HCT116 (cell line): ENCODE measurements around the gene SORBS1. TPM values are rescaled to one million over a fixed set of nuclear protein-coding genes. Genes with fewer than 3 reads are reported as not detected.

Experiments used
- ATAC-seq: fragments of 200-7000 bp; cut with Tn5 transposase; 2 replicates; pipeline ENCODE4 v1.9.1; 2020; ENCODE audit warnings: mild to moderate bottlenecking, moderate library complexity
- BruUV-seq: library from RNA; stranded (reverse); fragments of 400-500 nt; replicated peaks from 2 replicates; lab custom pipeline; 2021; lab: Mats Ljungman, UMichigan
- CTCF ChIA-PET: fragments of 300-600 bp; sonication (Branson Sonifier 250); formaldehyde crosslinking; loops from one replicate; lab custom pipeline; 2021; ENCODE audit warnings: antibody characterized with exemption; lab: Charles Lee
- POLR2A ChIA-PET: fragments of 300-600, 350-600 bp; sonication (Branson Sonifier 250); formaldehyde crosslinking; loops from one replicate; lab custom pipeline; 2021; ENCODE audit warnings: antibody characterized with exemption; lab: Charles Lee
- RAD21 ChIA-PET, 2 experiments: fragments of 300-600 bp; sonication (Branson Sonifier 250); formaldehyde crosslinking; loops; one replicate each; lab custom pipeline; 2023; ENCODE audit warnings: low total read pairs in 2 of 2; ENCODE audit not compliant: uncharacterized antibody in 2 of 2, unreplicated experiment in 2 of 2, low non-redundant PET in 1 of 2; lab: Charles Lee
- DNase-seq: peaks from one replicate; pipeline ENCODE4 v3.0.0-alpha.2; 2010; ENCODE audit warnings: low read depth, low spot score
- H2AFZ ChIP-seq: fragments of 200-600 bp; shearing (Covaris generic), sonication (generic); 2 replicates; pipeline ENCODE4 v1.6.1; 2017; ENCODE audit warnings: low read depth, mixed run types, mixed read lengths, antibody characterized with exemption, low read length; ENCODE audit not compliant: poor library complexity, severe bottlenecking
- H3K27ac ChIP-seq: 2 replicates; pipeline ENCODE4 v1.5.1; 2012; ENCODE audit warnings: low read depth, low read length
- H3K27me3 ChIP-seq: fragments of 200-600 bp; sonication (generic); 2 replicates; pipeline ENCODE4 v1.6.1; 2016; ENCODE audit warnings: mixed run types, low read length, mixed read lengths; ENCODE audit not compliant: insufficient read depth
- H3K36me3 ChIP-seq, 2 experiments: fragments of 200-500 bp in 1 of 2; fragments of 200-600 bp in 1 of 2; sonication (Bioruptor generic) in 1 of 2; sonication (generic) in 1 of 2; 2 replicates each; pipeline versions ENCODE4 v1.5.1 to v1.6.1; 2014 to 2016; ENCODE audit warnings: low read length in 2 of 2, inconsistent platforms in 1 of 2, mixed read lengths in 1 of 2, mixed run types in 1 of 2; ENCODE audit not compliant: insufficient read depth in 2 of 2, control insufficient read depth in 1 of 2
- H3K4me1 ChIP-seq, 2 experiments: fragments of 200-600 bp in 1 of 2; sonication (generic) in 1 of 2; 2 replicates each; pipeline versions ENCODE4 v1.5.1 to v1.6.1; 2012 to 2017; ENCODE audit warnings: low read length in 2 of 2, inconsistent platforms in 1 of 2, mild to moderate bottlenecking in 1 of 2, mixed read lengths in 1 of 2, mixed run types in 1 of 2, moderate library complexity in 1 of 2; ENCODE audit not compliant: insufficient read depth in 2 of 2, control insufficient read depth in 1 of 2
- H3K4me2 ChIP-seq: fragments of 200-600 bp; sonication (generic); 2 replicates; pipeline ENCODE4 v1.6.1; 2017; ENCODE audit warnings: mixed run types, low read length, mixed read lengths
- H3K4me3 ChIP-seq, 2 experiments: fragments of 200-600 bp in 1 of 2; sonication (generic) in 1 of 2; replicated peaks in 1 of 2; 2 replicates each; pipeline ENCODE4 v1.5.1; 2011 to 2016; ENCODE audit warnings: low read length in 2 of 2, control low read depth in 1 of 2, low read depth in 1 of 2, mild to moderate bottlenecking in 1 of 2, mixed read lengths in 1 of 2, mixed run types in 1 of 2
- H3K79me2 ChIP-seq: fragments of 200-600 bp; sonication (generic); 2 replicates; pipeline ENCODE4 v1.6.1; 2017; ENCODE audit warnings: mild to moderate bottlenecking, mixed run types, low read length, moderate library complexity, mixed read lengths; ENCODE audit not compliant: insufficient read depth
- H3K9ac ChIP-seq: fragments of 200-600 bp; sonication (generic); 2 replicates; pipeline ENCODE4 v1.6.1; 2016; ENCODE audit warnings: low read length, mixed read lengths
- H3K9me2 ChIP-seq: fragments of 200-600 bp; sonication (generic), shearing (Covaris generic); 2 replicates; pipeline ENCODE4 v1.6.1; 2017; ENCODE audit warnings: mixed run types, mild to moderate bottlenecking, moderate library complexity; ENCODE audit not compliant: insufficient read depth
- H3K9me3 ChIP-seq, 2 experiments: fragments of 200-500 bp in 1 of 2; fragments of 200-600 bp in 1 of 2; sonication (Bioruptor generic) in 1 of 2; sonication (generic) in 1 of 2; 2 replicates each; pipeline ENCODE4 v1.6.1; 2014 to 2017; ENCODE audit warnings: low read length in 2 of 2, mixed read lengths in 2 of 2, inconsistent platforms in 1 of 2, low read depth in 1 of 2, mild to moderate bottlenecking in 1 of 2, mixed run types in 1 of 2, moderate library complexity in 1 of 2; ENCODE audit not compliant: control insufficient read depth in 1 of 2, insufficient read depth in 1 of 2
- H4K20me1 ChIP-seq: fragments of 200-600 bp; sonication (generic), shearing (Covaris generic); 2 replicates; pipeline ENCODE4 v1.6.1; 2017; ENCODE audit warnings: mixed run types, mild to moderate bottlenecking, moderate library complexity; ENCODE audit not compliant: insufficient read depth
- CBX3 ChIP-seq: IDR thresholded peaks from 2 replicates; pipeline ENCODE4 v1.6.1; 2012; ENCODE audit warnings: low read depth
- CEBPB ChIP-seq: IDR thresholded peaks from 2 replicates; pipeline ENCODE4 v1.6.1; 2012; ENCODE audit warnings: low read depth
- CTCF ChIP-seq, 3 experiments: fragments of 200-600 bp in 1 of 3; sonication (generic) in 1 of 3; IDR thresholded peaks in 2 of 3; conservative IDR thresholded peaks in 1 of 3; 2 replicates each; pipeline ENCODE4 v1.5.1; 2012 to 2017; ENCODE audit warnings: low read depth in 2 of 3, low read length in 2 of 3, antibody characterized with exemption in 1 of 3, borderline replicate concordance in 1 of 3, control low read depth in 1 of 3, mild to moderate bottlenecking in 1 of 3, mixed read lengths in 1 of 3, mixed run types in 1 of 3, moderate library complexity in 1 of 3; ENCODE audit not compliant: insufficient read depth in 1 of 3
- ELF1 ChIP-seq: IDR thresholded peaks from 2 replicates; pipeline ENCODE4 v1.6.1; 2012; ENCODE audit warnings: low read depth, borderline replicate concordance
- EZH2 ChIP-seq: fragments of 200-600 bp; sonication (generic); IDR thresholded peaks from 2 replicates; pipeline ENCODE4 v1.6.1; 2017; ENCODE audit warnings: antibody characterized with exemption, mixed run types
- EZH2phosphoT487 ChIP-seq: fragments of 200-600 bp; IDR thresholded peaks from 2 replicates; pipeline ENCODE4 v1.6.1; 2018; ENCODE audit warnings: antibody characterized with exemption, borderline replicate concordance
- JUND ChIP-seq: IDR thresholded peaks from 2 replicates; pipeline ENCODE4 v1.6.1; 2012
- POLR2A ChIP-seq: IDR thresholded peaks from 2 replicates; pipeline ENCODE4 v1.7.0; 2011; ENCODE audit warnings: borderline replicate concordance; ENCODE audit not compliant: insufficient read depth, insufficient read length; ENCODE audit errors: extremely low read depth
- RAD21 ChIP-seq: IDR thresholded peaks from 2 replicates; pipeline ENCODE4 v1.6.1; 2012; ENCODE audit warnings: low read depth, mild to moderate bottlenecking
- REST ChIP-seq: IDR thresholded peaks from 2 replicates; pipeline ENCODE4 v1.6.1; 2012; ENCODE audit warnings: low read depth
- SP1 ChIP-seq: IDR thresholded peaks from 2 replicates; pipeline ENCODE4 v1.6.1; 2012; ENCODE audit warnings: low read depth
- ZFX ChIP-seq: fragments of 450-650 bp; IDR thresholded peaks from 2 replicates; pipeline ENCODE4 v1.6.1; 2017
- ZNF274 ChIP-seq: fragments of 200-500 bp; sonication (Bioruptor generic); IDR thresholded peaks from 2 replicates; pipeline ENCODE4 v1.6.1; 2014; ENCODE audit warnings: mild to moderate bottlenecking, low read depth, low read length, inconsistent platforms
- intact Hi-C: fragments of 100-400 bp; cut with micrococcal nuclease; formaldehyde crosslinking; loops from 2 replicates; pipeline ENCODE4 v1.10.0; 2022
- total RNA-seq: library from RNA; stranded (reverse); gene quantifications from one replicate; pipeline ENCODE4 v1.2.1, GENCODE V29; 2021; ENCODE audit not compliant: unreplicated experiment
- TF ChIP-seq, protein P1 (sequence below): IDR thresholded peaks from 2 replicates; pipeline ENCODE4 v1.6.1; 2012

The SORBS1 gene
- total RNA-seq, 1 experiment from 2014 or later, result 3.4 TPM

- Histone ChIP-seq H3K36me3 (no peaks in the 10 kb centered on the region), H3K9ac (no peak overlapping the region), H3K9me2 (no peaks in the 10 kb centered on the region), H2AFZ (no peak overlapping the region), H3K79me2 (no peaks in the 10 kb centered on the region), H3K9me3 (no peaks in the 10 kb centered on the region), H3K27ac (no peak overlapping the region), H4K20me1 (no peaks in the 10 kb centered on the region), H3K4me3 (no peak overlapping the region), H3K4me2 (no peak overlapping the region), H3K27me3 (no peaks in the 10 kb centered on the region), H3K4me1 (no peaks in the 10 kb centered on the region)
- TF ChIP-seq CTCF (IDR thresholded peaks at IDR 0.05 in 2 of 3, conservative IDR thresholded peaks at IDR 0.05 in 1 of 3; ENCODE audit: borderline replicate concordance in 1 of 3, insufficient read depth in 1 of 3, low read depth in 2 of 3, low read length in 2 of 3) (no peak), SP1 (no peak), ZNF274 (no peak), EZH2 (no peak), POLR2A (no peak), RAD21 (no peak), REST (no peak), EZH2phosphoT487 (no peak), CEBPB (no peak), ZFX (no peak), JUND (no peak), ELF1 (no peak), CBX3 (no peak)
- TF ChIP-seq, protein P1, sequence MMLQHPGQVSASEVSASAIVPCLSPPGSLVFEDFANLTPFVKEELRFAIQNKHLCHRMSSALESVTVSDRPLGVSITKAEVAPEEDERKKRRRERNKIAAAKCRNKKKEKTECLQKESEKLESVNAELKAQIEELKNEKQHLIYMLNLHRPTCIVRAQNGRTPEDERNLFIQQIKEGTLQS, result no peak
- ATAC-seq (no peak), DNase-seq (no peak)
- ChIA-PET CTCF (interaction anchor here (1.9 to 2.8 kb wide), 2 partner anchors 9 to 107 kb away, joined by 5 to 9 read pairs; no protein-coding TSS in a partner anchor), POLR2A (no interaction called here), RAD21 (no interaction called here)
- intact Hi-C loops, result no loop called here
- no TSS peak for BruUV-seq
Observed at GRCh38 chr10:95354110-95354509, 207.1 kb downstream of the SORBS1 start.
